PC-9 (cell line): Measurements from ENCODE around the gene RAB3C.
"Not testable (repeated sequence)": the region's sequence is repeated elsewhere in the genome, so short reads cannot be mapped to it uniquely, and the experiment has no call there.

Source experiments
- EZH2 ChIP-seq: fragments of 200-600 bp; sonication (generic); IDR thresholded peaks from 2 replicates; pipeline ENCODE4 v1.8.0; 2017; ENCODE audit warnings: antibody characterized with exemption, low read depth
- TF ChIP-seq, protein P1 (sequence below): fragments of 200-600 bp; sonication (generic); conservative IDR thresholded peaks from 2 replicates; pipeline ENCODE4 v1.6.1; 2017; ENCODE audit warnings: mixed run types, antibody characterized with exemption, mild to moderate bottlenecking, moderate library complexity

DNA sequence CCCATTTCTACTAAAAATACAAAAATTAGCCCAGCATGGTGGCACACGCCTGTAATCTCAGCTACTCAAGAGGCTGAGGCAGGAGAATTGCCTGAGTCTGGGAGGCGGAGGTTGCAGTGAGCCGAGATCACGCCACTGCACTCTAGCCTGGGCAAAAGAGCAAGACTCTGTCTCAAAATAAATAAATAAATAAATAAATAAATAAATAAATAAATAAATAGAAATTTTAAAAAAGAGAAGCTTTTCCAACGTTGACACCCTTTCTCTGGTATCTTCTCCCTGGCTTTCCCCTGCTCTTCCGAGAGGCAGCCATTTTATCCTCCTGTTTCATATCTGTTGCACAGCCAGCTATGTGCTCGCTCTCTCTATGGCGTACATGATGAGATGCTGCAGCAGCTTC, 127.5 kb downstream of the RAB3C start:
- not testable (repeated sequence) for TF ChIP-seq EZH2
- TF ChIP-seq, protein P1, sequence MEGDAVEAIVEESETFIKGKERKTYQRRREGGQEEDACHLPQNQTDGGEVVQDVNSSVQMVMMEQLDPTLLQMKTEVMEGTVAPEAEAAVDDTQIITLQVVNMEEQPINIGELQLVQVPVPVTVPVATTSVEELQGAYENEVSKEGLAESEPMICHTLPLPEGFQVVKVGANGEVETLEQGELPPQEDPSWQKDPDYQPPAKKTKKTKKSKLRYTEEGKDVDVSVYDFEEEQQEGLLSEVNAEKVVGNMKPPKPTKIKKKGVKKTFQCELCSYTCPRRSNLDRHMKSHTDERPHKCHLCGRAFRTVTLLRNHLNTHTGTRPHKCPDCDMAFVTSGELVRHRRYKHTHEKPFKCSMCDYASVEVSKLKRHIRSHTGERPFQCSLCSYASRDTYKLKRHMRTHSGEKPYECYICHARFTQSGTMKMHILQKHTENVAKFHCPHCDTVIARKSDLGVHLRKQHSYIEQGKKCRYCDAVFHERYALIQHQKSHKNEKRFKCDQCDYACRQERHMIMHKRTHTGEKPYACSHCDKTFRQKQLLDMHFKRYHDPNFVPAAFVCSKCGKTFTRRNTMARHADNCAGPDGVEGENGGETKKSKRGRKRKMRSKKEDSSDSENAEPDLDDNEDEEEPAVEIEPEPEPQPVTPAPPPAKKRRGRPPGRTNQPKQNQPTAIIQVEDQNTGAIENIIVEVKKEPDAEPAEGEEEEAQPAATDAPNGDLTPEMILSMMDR = not testable (repeated sequence)
